Measurements from ENCODE around the gene GALNT10. TPM values are rescaled to one million over a fixed set of nuclear protein-coding genes. Genes with fewer than 3 reads are reported as not detected.

GALNT10 gene
- total and polyA plus RNA-seq, 9 of the 15 experiments (the other 6 are each of a cell fraction or from before 2014, with no cell fraction given), result 4.6 to 37.1 (median 13.3) TPM

- no peak for TF ChIP-seq POLR2AphosphoS2 (IDR thresholded peaks at IDR 0.05; ENCODE audit: low read length)
Observed at GRCh38 chr5:154320224-154321089, 129.9 kb downstream of the GALNT10 start (continued).

- Histone ChIP-seq H3K27me3 (ENCODE audit: control insufficient read depth in 2 of 2, insufficient read depth in 2 of 2, low read length in 2 of 2) (no peaks in the 10 kb centered on the region), H3K9me1 (ENCODE audit: control insufficient read depth, insufficient read depth, low read length) (no peaks in the 10 kb centered on the region), H3K9me3 (replicated peaks; ENCODE audit: control insufficient read depth, insufficient read depth, low read depth, low read length) (no peaks in the 10 kb centered on the region), H3K9ac (ENCODE audit: insufficient read depth in 1 of 2, low read depth in 2 of 2, low read length in 2 of 2) (no peak overlapping the region), H3K36me3 (ENCODE audit: control insufficient read depth, insufficient read depth, low read length) (no peaks in the 10 kb centered on the region), H3K79me2 (ENCODE audit: control insufficient read depth, insufficient read depth, low read length) (no peaks in the 10 kb centered on the region), H3K4me1 (replicated peaks in 1 of 2; ENCODE audit: control insufficient read depth in 2 of 2, insufficient read depth in 2 of 2, low read length in 2 of 2) (peaks cover 0 to 3% of the 10 kb centered on the region in 2 experiments; a peak in 1 of 5 replicates), H3K4me3 (no peak overlapping the region), H3K27ac (ENCODE audit: extremely low read depth, low read depth, low read length) (no peak overlapping the region), H4K20me1 (replicated peaks; ENCODE audit: control insufficient read depth, insufficient read depth, low read length) (0 out of 2 replicates have a peak, but pooled peaks cover 3% of the 10 kb centered on the region), H3K4me2 (ENCODE audit: insufficient read depth, low read length) (no peak overlapping the region), H2AFZ (ENCODE audit: low read depth, low read length) (no peak overlapping the region)
- TF ChIP-seq HMGXB4 (CRISPR knock-in tag; IDR thresholded peaks at IDR 0.05) (no peak), PKNOX1 (IDR thresholded peaks at IDR 0.05) (no peak), THAP12 (CRISPR knock-in tag; IDR thresholded peaks at IDR 0.05) (no peak), CBFA2T2 (conservative IDR thresholded peaks at IDR 0.05) (no peak), ZNF224 (CRISPR knock-in tag; IDR thresholded peaks at IDR 0.05) (no peak), ZNF140 (CRISPR knock-in tag; IDR thresholded peaks at IDR 0.05) (no peak), ZNF354B (CRISPR knock-in tag; IDR thresholded peaks at IDR 0.05) (no peak), SP2 (IDR thresholded peaks at IDR 0.05; ENCODE audit: extremely low read depth, low read depth, low read length, poor library complexity, severe bottlenecking) (no peak), C11orf30 (IDR thresholded peaks at IDR 0.05; ENCODE audit: low read depth) (no peak)
- 72% methylated on average over 3 of the region's 3 CpGs for WGBS (ENCODE audit: insufficient coverage, low coverage, missing lambda C conversion rate)
- no peak for FAIRE-seq
- ATAC-seq, result no peak
- in situ Hi-C loops (cut with MboI) (no loop called here), intact Hi-C loops (cut with micrococcal nuclease) (no loop called here)
- ChIA-PET POLR2A (no interaction called here), CTCF (ENCODE audit: low intra/inter-chr PET ratio) (no interaction called here)
- BruUV-seq (replicated peaks), result no TSS peak
- DNase-seq (ENCODE audit: extremely low read depth in 1 of 4, low spot score in 3 of 4), result no peak
Observed at GRCh38 chr5:154321546-154321945, 131.0 kb downstream of the GALNT10 start.

Data from K562 (cell line).